BLaER1 (cell line): Measurements from ENCODE around the gene TM9SF1.
A peak's percentile ranks its signal among the peaks of the same experiment; 100 is the strongest.

Experiments
- H3K27ac ChIP-seq: shearing (Covaris generic); formaldehyde crosslinking; 2 replicates; pipeline ENCODE4 v1.8.1; 2022
- H3K27me3 ChIP-seq: shearing (Covaris generic); formaldehyde crosslinking; 2 replicates; pipeline ENCODE4 v1.8.1; 2022
- H3K36me3 ChIP-seq: shearing (Covaris generic); formaldehyde crosslinking; 2 replicates; pipeline ENCODE4 v1.8.1; 2022
- H3K4me1 ChIP-seq: shearing (Covaris generic); formaldehyde crosslinking; 2 replicates; pipeline ENCODE4 v1.8.1; 2022
- H3K4me2 ChIP-seq: shearing (Covaris generic); formaldehyde crosslinking; 2 replicates; pipeline ENCODE4 v1.8.1; 2022
- H3K4me3 ChIP-seq: shearing (Covaris generic); formaldehyde crosslinking; 2 replicates; pipeline ENCODE4 v1.8.1; 2022
- H3K9ac ChIP-seq: shearing (Covaris generic); formaldehyde crosslinking; 2 replicates; pipeline ENCODE4 v1.8.1; 2022
- H3K9me3 ChIP-seq: shearing (Covaris generic); formaldehyde crosslinking; 2 replicates; pipeline ENCODE4 v1.8.1; 2022
- H4K20me1 ChIP-seq: shearing (Covaris generic); formaldehyde crosslinking; 2 replicates; pipeline ENCODE4 v1.8.1; 2022
- Cebpa-rat ChIP-seq: shearing (Covaris generic); IDR thresholded peaks from 2 replicates; pipeline ENCODE4 v1.8.1; 2022

TM9SF1 gene

GRCh38 chr14:24145690-24146452 is 49.4 kb downstream of the TM9SF1 start:
- Histone ChIP-seq H3K9ac (peak overlapping the region; percentile 90), H3K27ac (peak overlapping the region; percentile 88), H3K36me3 (peaks cover 52% of the 10 kb centered on the region), H3K4me2 (peak overlapping the region; percentile 92), H3K9me3 (no peaks in the 10 kb centered on the region), H3K27me3 (no peaks in the 10 kb centered on the region), H3K4me1 (peaks cover 54% of the 10 kb centered on the region), H4K20me1 (peaks cover 20% of the 10 kb centered on the region), H3K4me3 (peak overlapping the region; percentile 100)
- no peak for TF ChIP-seq Cebpa-rat

DNA sequence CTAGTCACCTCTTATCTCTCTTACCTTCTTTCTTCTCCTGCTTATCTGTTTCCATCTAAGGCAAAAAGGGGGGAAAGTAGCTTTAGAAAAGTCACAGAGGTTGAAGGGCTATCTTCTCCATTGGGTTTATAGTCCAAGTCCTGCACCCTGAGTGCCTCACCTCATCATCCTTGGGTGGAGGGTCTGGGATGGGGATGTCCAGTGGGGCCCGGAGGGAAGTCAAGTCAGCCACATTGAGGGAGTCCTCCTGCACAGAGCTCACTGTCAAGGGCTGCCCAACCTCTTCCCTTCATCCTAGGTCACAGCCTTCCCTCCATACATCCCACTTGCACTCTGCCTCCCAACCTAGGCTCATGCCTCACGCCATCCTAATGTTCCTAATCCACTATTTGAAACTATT is 50.0 kb downstream of the TM9SF1 start:
- Histone ChIP-seq H3K4me2 (peak overlapping the region; percentile 92), H3K4me1 (peaks cover 58% of the 10 kb centered on the region), H3K9ac (peak overlapping the region; percentile 90; the same call in 1 of the 2 replicates), H3K9me3 (no peaks in the 10 kb centered on the region), H3K27me3 (no peaks in the 10 kb centered on the region), H4K20me1 (peaks cover 26% of the 10 kb centered on the region), H3K27ac (no peak overlapping the region), H3K36me3 (peaks cover 45% of the 10 kb centered on the region), H3K4me3 (peak overlapping the region; percentile 100)
- TF ChIP-seq Cebpa-rat = no peak

GRCh38 chr14:24144451-24144850 is 50.8 kb downstream of the TM9SF1 start:
- Histone ChIP-seq H4K20me1 (peaks cover 34% of the 10 kb centered on the region), H3K36me3 (peaks cover 41% of the 10 kb centered on the region), H3K4me3 (no peak overlapping the region), H3K9ac (no peak overlapping the region), H3K27me3 (no peaks in the 10 kb centered on the region), H3K9me3 (no peaks in the 10 kb centered on the region), H3K27ac (no peak overlapping the region), H3K4me1 (peaks cover 65% of the 10 kb centered on the region), H3K4me2 (peak overlapping the region; percentile 92)
- TF ChIP-seq Cebpa-rat = no peak

DNA sequence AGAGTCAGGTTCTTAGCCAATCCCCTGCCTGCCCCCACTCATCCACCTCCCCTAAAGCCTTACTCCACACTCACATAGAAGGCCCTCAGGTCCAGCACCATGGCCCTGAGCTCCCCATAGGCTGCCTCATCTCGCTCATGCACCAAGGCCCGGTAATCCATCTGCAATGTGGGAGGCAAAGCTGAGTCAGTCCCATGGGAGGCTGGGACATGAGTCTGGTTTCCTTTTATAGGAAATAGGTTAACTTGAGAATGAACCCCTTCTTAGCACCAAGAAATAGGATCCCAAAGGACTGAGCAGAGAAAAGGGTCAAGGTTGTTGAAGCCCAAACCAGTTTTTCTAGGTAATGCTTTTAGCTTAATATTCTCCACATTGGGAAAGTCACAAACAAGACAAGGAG is 51.7 kb downstream of the TM9SF1 start:
- peaks cover 41% of the 10 kb centered on the region for H3K36me3 ChIP-seq
- no peaks in the 10 kb centered on the region for H3K9me3 ChIP-seq
- peak overlapping the region; percentile 30; the same call in 1 of the 2 replicates for H3K9ac ChIP-seq
- peak overlapping the region; percentile 59 for H3K4me2 ChIP-seq
- no peak for TF ChIP-seq Cebpa-rat
- H3K4me3 ChIP-seq = no peak overlapping the region
- no peak overlapping the region for H3K27ac ChIP-seq
- H4K20me1 ChIP-seq = peaks cover 35% of the 10 kb centered on the region
- peaks cover 70% of the 10 kb centered on the region for H3K4me1 ChIP-seq
- no peaks in the 10 kb centered on the region for H3K27me3 ChIP-seq

DNA sequence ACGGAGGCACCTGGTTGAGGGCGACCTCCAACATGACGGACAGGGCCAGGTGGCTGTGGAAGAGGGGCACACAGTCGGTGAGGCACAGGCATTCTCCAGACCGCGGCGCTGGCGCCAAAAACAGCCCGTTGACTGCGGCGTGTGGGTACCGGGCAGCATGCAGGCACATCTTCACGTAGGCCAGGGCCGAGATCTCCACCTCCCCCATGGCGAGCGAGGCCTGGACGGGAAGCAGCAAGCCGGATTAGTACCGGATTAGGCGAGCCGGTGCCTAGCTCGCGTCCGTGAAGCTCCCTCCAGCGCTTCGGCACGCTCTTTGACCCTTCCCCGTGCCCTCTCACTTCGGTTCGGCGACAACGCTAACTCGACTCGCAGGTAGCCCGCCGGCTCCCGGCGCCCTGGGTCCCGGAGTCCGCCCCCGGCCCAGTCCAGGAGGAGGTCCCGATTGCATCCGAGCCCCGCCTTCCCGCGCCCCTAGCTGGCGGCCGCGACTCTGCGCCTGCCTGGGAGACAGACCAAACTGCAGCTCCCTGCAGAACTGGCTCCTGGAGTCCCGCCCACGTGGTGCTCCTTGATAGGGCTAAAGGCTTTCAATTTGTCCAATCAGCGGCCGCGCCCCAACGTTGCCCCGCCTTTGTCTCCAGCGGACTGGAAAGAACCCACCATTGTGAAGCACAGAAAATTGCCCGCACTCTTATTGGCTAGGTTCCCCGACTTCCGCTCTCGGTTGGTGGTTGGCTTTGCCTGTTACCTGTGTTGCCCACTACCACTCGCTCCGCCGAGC is 54.0 kb downstream of the TM9SF1 start, which contains the start of gene EMC9:
Gene EMC9 (minus strand): TSS at position 495 of the 784 bp plus-strand sequence. CDS start 287 bp downstream, at position 208.
- Histone ChIP-seq H3K27me3 (no peaks in the 10 kb centered on the region), H3K4me3 (peak within 1 kb of the TSS; percentile 89), H3K9me3 (no peaks in the 10 kb centered on the region), H3K27ac (peak within 1 kb of the TSS; percentile 90), H3K9ac (peak within 1 kb of the TSS; percentile 87), H3K4me2 (peak within 1 kb of the TSS; percentile 96), H3K36me3 (peaks cover 55% of the 10 kb centered on the region), H4K20me1 (peaks cover 46% of the 10 kb centered on the region), H3K4me1 (peaks cover 82% of the 10 kb centered on the region)
- no peak for TF ChIP-seq Cebpa-rat

DNA sequence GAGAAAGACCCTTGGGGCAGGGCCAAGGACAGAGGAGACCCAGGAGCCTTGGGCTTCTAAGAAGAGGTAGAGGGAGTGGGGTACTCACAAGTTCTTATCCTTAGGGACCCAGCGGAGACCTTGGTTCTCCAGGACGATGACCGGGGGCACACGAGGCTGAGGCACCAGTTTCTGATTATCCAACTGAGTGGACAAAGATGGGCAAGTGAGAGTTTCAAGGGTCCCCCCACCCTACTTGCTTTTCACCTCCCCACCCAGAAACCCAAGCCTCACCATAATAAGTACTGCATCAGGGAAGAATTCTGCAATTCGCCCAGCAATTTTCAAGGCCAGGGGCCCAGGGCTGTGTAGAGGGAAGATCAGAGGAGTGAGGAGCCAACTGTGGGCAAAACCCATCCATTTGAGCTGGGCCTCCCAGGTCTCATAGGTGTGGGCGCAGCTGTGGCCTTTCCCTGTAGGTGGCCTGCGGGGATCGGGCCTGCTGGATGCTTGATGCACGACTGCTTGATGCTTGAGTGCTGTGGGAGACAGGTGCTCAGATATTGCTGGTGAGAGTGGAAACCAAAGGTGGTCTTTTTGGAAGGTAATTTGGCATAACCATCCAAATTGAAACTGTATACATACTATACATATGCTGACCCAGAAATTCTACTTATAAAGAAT is 55.8 kb downstream of the TM9SF1 start:
- TF ChIP-seq Cebpa-rat = no peak
- Histone ChIP-seq H3K27me3 (no peaks in the 10 kb centered on the region), H3K9me3 (no peaks in the 10 kb centered on the region), H3K36me3 (peaks cover 47% of the 10 kb centered on the region), H3K27ac (no peak overlapping the region), H4K20me1 (peaks cover 47% of the 10 kb centered on the region), H3K4me2 (peak overlapping the region; percentile 96), H3K9ac (no peak overlapping the region), H3K4me3 (peak overlapping the region; percentile 89), H3K4me1 (peaks cover 75% of the 10 kb centered on the region)
